ENCODE results near the gene SCUBE2. TPM values are rescaled to one million over a fixed set of nuclear protein-coding genes. Genes with fewer than 3 reads are reported as not detected.

The SCUBE2 gene
- total RNA-seq, 1 donor from 2014 or later, result 0.73 TPM

- DNase-seq (ENCODE audit: low read depth, low spot score), result no peak
These were observed 15.8 kb downstream of the SCUBE2 start for GRCh38 chr11:9075556-9075955.

- DNase-seq (ENCODE audit: low read depth, low spot score), result no peak
These were observed 16.9 kb downstream of the SCUBE2 start for GRCh38 chr11:9074338-9075029.

GRCh38 chr11:9073466-9074225, 17.8 kb downstream of the SCUBE2 start:
- no peak for DNase-seq (ENCODE audit: low read depth, low spot score)

GRCh38 chr11:9072626-9073176, 18.7 kb downstream of the SCUBE2 start:
- DNase-seq (ENCODE audit: low read depth, low spot score), result no peak

GRCh38 chr11:9071692-9072091, 19.7 kb downstream of the SCUBE2 start:
- no peak for DNase-seq (ENCODE audit: low read depth, low spot score)

GRCh38 chr11:9070749-9071491, 20.5 kb downstream of the SCUBE2 start:
- DNase-seq (ENCODE audit: low read depth, low spot score), result no peak

GRCh38 chr11:9069862-9070470, 21.4 kb downstream of the SCUBE2 start:
- no peak for DNase-seq (ENCODE audit: low read depth, low spot score)

- DNase-seq (ENCODE audit: low read depth, low spot score), result no peak
These were observed 22.1 kb downstream of the SCUBE2 start for GRCh38 chr11:9069256-9069655.

GRCh38 chr11:9066433-9066925, 24.9 kb downstream of the SCUBE2 start:
- DNase-seq (ENCODE audit: low read depth, low spot score), result no peak

GRCh38 chr11:9065607-9066432, 25.6 kb downstream of the SCUBE2 start:
- DNase-seq (ENCODE audit: low read depth, low spot score), result no peak

- DNase-seq (ENCODE audit: low read depth, low spot score), result no peak
These were observed 29.6 kb downstream of the SCUBE2 start for GRCh38 chr11:9061807-9062206.

GRCh38 chr11:9060700-9061111, 30.7 kb downstream of the SCUBE2 start:
- DNase-seq (ENCODE audit: low read depth, low spot score), result no peak

- DNase-seq (ENCODE audit: low read depth, low spot score), result no peak
These were observed 32.0 kb downstream of the SCUBE2 start for GRCh38 chr11:9059406-9059805.

GRCh38 chr11:9057888-9058287, 33.5 kb downstream of the SCUBE2 start:
- no peak for DNase-seq (ENCODE audit: low read depth, low spot score)

- DNase-seq (ENCODE audit: low read depth, low spot score), result no peak
These were observed 34.4 kb downstream of the SCUBE2 start for GRCh38 chr11:9057007-9057406.

GRCh38 chr11:9056467-9056866, 34.9 kb downstream of the SCUBE2 start:
- no peak for DNase-seq (ENCODE audit: low read depth, low spot score)

- DNase-seq (ENCODE audit: low read depth, low spot score), result no peak
These were observed 37.9 kb downstream of the SCUBE2 start for GRCh38 chr11:9053316-9054035.

GRCh38 chr11:9052316-9052715, 39.1 kb downstream of the SCUBE2 start:
- no peak for DNase-seq (ENCODE audit: low read depth, low spot score)

GRCh38 chr11:9049959-9050358, 41.4 kb downstream of the SCUBE2 start:
- no peak for DNase-seq (ENCODE audit: low read depth, low spot score)
